NCI-H226 (cell line): Measurements from ENCODE around the gene TMEM59L.

ENCODE experiments used
- DNase-seq: peaks from one replicate; pipeline ENCODE4 v3.0.0-alpha.2; 2015

Gene TMEM59L

GRCh38 chr19:18609717-18610051, 3.0 kb upstream of the TMEM59L start:
- DNase-seq, result no peak

DNA sequence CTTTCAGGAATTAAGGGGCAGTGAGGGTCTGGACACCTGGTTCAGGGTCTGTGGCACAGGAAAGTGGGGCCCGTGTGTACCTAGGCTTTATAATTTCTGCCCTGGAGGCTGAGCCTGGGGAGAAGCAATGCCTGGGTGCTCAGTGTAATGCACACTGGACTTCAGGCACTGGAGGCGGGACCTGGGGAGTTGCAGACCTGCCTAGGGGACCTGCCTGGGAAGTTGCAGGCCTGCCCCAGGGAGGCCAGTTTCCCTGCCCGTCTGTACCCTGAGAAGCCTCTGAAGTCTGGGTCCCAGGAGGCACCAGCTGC, 2.5 kb upstream of the TMEM59L start:
- no peak for DNase-seq

GRCh38 chr19:18610556-18611326, 1.9 kb upstream of the TMEM59L start:
- no peak for DNase-seq

DNA sequence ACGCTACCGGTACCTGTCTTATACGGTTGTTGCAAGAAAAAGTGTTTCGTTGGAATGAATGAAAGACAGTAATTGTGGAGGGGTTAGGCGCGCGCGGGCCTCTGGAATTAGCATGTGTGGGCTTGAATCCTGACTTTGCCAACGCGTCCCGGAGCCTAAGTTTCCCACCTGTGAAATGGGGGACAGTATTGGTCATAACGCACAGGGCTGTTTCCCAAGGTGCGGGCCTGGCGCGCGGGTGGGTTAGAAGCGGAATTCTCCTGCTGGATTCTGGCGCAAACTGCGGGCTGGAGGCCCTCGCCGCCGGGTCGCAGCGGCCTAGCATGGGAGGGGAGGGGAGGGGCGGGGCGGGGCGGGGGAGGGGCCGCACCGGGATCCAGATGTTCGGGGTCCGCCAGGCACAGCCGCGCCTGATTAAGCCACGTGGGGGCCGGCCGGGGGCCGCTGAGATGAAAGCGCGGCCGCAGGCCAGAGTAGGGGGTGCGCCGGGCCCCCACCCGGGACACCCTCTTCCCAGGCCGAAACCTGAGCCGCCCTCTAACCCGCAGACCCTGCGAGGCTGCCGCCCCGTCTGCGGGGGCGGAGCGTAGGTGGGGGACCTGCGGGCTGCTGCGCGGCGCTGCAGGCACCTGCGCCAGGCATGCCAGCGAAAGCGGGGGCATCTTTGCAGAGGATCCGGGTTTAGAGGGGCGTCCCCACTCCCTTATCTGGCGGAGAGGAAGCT, 1.2 kb upstream of the TMEM59L start:
- no peak for DNase-seq

DNA sequence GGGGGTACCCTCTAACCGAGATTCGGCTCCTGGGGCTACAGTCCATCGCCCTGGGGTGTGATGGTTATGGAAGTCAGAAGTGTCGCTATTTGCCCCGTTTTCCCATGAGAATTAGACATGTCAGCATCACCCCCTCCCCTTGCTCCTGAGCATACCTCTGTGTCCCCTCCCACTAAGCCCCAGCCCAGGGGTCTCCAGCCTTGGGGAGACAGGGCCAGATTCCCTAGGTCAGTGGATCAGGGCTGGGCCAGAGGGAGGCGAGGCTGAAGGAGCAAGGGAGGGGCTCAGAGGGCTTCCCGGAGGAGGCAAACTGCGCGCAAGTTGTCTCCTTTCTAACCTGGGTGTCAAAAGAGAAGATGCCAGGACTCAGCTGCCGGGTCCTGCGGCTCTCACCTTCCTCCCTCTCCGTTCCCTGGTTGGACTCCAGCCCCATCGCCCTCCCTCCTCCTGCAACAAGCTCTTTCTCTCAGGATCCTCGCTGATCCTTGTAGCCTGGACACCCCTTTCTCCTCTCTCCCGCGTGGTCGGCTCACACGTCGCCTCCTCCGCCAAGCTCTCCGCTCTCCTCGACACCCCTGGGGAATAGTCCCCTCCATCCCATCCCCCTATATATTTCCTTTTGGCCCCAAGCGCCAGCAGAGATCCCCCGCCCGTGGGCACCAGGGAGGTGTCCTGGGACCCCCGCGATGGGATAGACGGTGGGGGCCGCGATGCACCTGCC, 459 bp upstream of the TMEM59L start:
- DNase-seq, result no peak

DNA sequence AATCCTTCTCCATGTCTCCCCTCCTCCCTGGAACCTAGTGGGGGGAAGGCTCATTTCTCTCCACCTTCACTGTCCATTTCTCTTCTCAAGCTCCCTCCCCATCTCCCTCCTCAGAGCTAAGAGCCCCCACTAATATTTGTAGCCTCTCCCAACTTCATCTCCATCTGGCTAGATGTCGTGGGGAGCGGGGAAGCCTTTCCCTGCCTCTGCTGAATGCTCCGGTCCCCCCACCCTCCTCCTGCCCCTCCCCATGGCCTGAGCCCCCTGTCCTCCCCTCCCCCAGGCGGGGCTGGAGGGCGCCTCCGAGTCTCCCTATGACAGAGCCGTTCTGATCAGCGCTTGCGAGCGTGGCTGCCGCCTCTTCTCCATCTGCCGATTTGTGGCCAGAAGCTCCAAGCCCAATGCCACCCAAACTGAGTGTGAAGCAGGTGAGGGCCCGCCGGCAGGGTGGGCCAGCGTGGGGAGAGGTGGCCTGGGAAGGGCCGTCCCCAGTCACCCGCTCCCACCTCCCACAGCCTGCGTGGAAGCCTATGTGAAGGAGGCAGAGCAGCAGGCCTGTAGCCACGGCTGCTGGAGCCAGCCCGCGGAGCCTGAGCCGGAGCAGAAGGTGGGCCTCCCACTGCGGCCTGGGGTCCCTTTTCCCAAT, 1.0 kb downstream of the TMEM59L start:
- no peak for DNase-seq

DNA sequence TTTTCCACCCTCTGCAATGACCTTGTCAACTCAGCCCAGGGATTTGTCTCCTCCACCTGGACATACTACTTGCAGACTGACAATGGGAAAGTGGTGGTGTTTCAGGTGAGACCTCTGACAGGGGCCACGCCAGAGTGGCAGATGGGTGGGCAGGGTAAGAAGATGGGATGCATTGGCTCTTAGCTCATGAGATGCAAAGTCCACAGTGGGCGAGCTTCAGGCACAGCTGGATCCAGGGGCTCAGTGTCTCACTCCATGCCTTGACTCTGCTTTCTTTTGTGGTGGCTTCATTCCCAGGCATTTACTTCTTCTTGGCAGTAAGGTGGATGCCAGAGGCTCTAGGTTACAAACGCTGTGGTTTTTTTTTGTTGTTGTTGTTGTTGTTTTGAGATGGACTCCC, 3.4 kb downstream of the TMEM59L start:
- no peak for DNase-seq

- no peak for DNase-seq
These were observed 4.9 kb downstream of the TMEM59L start for GRCh38 chr19:18617562-18617961.

DNA sequence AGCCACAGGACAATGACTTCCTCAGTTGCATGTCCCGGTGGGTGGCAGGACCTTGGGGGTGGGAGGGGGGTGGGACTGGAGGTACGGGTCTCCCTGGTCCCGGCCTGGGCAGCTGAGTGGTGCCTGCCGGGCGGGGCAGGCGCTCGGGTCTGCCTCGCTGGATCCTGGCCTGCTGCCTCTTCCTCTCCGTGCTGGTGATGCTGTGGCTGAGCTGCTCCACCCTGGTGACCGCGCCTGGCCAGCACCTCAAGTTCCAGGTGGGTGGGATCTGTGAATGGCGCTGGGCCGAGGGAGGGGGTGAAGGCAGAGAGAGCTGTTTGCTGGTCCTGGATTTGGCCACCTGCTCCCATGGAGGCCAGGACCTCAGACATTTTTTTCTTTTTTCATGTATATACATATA, 5.6 kb downstream of the TMEM59L start:
- DNase-seq, result no peak

DNA sequence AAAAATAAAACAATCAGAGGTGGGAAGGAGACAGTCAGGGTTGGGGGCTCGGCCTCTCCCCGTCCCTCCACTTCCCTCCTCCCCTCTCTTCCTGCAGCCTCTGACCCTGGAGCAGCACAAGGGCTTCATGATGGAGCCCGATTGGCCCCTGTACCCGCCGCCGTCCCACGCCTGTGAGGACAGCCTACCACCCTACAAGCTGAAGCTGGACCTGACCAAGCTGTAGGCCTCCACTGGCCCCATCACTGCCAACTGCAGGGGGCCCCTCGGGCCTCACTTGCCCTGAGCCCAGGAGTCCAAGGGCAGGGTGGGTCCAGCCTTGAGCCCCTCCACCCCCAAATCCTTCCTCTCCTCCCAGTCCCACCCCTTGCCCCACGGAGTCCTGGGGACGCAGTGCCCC, 7.6 kb downstream of the TMEM59L start:
- no peak for DNase-seq

GRCh38 chr19:18620902-18621301, 8.2 kb downstream of the TMEM59L start:
- no peak for DNase-seq

GRCh38 chr19:18626906-18627305, 14.2 kb downstream of the TMEM59L start:
- DNase-seq, result no peak

DNA sequence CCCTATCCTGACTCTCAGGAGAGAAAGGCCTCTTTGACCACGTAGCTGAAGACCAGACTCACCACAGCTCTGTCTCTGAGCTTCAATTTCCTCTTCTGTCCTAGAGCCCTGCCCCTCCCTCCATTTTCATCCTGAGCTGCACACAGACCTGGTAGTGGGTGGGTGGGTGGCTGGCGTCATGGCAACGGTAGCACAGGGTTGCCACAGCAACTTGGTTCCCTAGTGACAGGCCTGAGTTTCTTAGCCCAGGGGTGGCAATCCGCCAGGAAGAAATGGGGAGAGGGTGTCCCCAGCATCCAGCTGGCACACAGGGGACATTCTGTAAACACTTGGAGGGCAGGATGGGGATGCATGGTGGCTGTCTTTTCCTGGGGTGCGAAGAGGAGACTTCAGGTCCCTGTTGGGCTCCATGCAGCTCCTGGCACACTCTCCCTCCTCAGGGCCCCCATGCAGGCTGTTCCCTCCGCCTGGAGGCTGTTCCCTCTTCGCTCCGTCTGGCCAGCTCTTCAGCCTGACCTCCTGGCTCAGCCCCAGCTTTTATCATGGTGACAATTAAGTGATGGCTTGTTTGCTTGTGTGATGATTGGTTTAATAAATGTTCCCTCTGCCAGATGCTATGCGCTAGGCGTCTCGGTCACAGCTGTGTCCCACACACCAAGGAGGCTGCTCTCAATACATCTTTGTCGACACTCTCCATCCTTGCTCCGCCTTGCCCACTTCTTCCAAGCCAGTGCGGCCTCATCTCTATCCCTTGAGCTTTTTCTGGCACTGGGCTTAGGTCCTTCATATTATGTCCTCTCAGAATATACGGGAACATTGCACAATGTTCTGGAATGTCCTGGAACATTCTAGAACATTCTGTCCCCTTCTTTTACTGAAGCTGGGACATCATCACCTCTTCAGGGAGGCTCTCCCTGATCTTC, 16.8 kb downstream of the TMEM59L start:
- DNase-seq, result no peak

GRCh38 chr19:18633321-18633720, 20.7 kb downstream of the TMEM59L start:
- DNase-seq, result no peak

GRCh38 chr19:18634612-18635297, 22.1 kb downstream of the TMEM59L start:
- DNase-seq, result no peak

DNA sequence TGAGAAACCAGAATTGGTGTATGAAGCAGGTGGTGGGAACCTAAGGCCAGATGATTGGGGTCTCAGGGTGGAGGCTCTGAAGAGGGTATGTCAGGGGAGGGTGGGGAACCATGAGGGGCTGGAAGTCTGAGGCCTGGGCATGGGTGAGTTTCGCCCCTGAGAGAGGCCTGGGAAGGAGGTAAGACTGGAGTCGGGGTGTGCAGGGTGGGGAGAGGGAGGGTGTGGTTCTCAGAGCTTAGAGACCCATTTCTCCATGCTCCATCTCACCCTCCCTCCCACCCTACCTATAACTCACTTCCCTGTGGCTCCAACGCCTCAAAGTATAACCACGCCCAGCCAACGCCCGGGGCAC, 23.1 kb downstream of the TMEM59L start:
- DNase-seq, result no peak

DNA sequence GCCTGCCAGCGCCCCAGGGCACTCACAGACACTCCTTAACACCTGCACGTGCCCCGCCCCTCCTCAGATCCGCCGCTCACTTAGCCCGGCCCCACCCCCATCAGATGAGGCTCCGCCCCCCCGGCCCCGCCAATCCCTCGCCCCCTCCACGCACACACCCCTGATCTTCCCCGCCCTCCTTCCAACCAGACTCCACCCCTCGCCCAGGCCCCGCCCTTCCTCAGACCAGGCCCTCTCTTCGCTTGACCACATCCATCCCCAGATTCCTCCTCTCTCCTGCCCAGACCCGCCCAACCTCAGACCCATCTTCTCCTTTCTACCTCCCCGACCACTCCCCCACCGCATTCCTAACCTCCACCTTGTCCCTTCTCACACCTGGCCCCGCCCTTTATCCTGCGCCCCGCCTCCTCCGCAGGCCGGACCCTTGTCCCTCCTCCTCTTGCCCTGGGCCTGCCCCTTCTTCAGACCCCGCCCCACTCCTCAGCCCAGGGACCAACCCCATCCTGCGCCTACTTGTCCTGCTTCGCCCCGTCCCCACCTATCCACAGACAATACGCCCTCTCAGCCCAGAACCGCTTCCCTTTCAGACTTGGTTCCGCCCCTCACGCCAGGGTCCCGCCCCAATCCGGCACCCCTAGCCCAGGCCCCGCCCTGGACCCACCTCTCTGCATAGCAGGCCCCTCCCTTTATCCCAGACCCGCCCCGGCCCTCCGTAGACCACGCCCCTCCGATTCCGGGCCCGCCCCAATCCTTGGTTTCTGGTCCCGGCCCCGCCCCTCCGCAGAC, 23.7 kb downstream of the TMEM59L start:
- peak; percentile 92 for DNase-seq

DNA sequence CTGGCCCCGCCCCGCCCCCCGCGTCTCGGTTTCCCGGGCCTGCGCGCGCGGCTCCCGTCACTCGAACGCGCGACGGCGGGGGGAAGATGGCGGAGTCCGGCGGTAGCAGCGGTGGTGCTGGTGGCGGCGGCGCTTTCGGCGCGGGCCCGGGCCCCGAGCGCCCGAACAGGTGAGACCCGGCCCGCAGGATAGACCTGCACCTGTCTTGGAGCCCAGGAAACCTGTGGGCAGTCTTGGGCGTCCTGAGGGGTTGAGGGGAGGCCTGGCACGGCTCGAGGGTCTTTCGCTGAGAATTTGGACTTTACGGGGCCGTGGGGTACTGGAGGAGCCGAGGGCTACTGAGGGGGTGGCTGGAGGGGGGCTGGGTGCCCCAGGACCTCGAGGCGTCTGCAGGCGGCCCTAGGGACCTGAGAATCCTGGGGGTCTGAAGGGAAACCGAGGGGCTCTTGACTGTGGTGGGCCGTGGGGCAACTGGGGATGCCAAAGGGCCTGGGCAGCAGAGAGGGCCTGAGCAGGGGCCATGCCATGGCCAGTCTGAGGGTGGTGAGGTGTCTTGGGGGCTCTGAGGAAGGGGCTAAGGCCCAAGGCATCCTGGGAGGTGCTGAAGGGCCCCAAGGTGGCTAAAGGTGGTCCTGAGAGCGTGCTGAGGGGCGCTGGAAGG, 24.4 kb downstream of the TMEM59L start, which contains the start of gene KLHL26:
TSS of gene KLHL26 (plus strand) at position 60 of the 661 bp plus-strand sequence. CDS start at position 87, 27 bp downstream.
- no peak for DNase-seq

- DNase-seq, result peak; percentile 11
These were observed 25.3 kb downstream of the TMEM59L start for GRCh38 chr19:18637673-18638630.
